H1 (cell line): Measurements from ENCODE around the gene SPOCD1. TPM values are rescaled to one million over a fixed set of nuclear protein-coding genes. Genes with fewer than 3 reads are reported as not detected.

Experiments
- CTCF ChIA-PET: fragments of 300-600 bp; sonication (Branson Sonifier 250); formaldehyde crosslinking; loops from one replicate; lab custom pipeline; 2021; ENCODE audit not compliant: partially characterized antibody; lab: Charles Lee
- POLR2A ChIA-PET: fragments of 300-600 bp; sonication (Branson Sonifier 250); formaldehyde crosslinking; loops from one replicate; lab custom pipeline; 2021; ENCODE audit warnings: inconsistent platforms; ENCODE audit not compliant: partially characterized antibody; lab: Charles Lee
- DNase-seq, 2 experiments: peaks; one replicate each; pipeline versions ENCODE4 v3.0.0 to v3.0.0-alpha.2; 2010 to 2022; ENCODE audit warnings: low spot score in 2 of 2, low read depth in 1 of 2, mixed read lengths in 1 of 2
- FAIRE-seq: peaks from 2 replicates; lab custom pipeline; 2011; peaks lifted over from hg19 to GRCh38; lab: Jason Lieb, UNC
- H2AFZ ChIP-seq: 2 replicates; pipeline ENCODE4 v1.8.1; 2012; ENCODE audit warnings: low read length, inconsistent platforms
- H2AK5ac ChIP-seq: 2 replicates; pipeline ENCODE4 v1.6.1; 2013; ENCODE audit warnings: low read depth, low read length
- H2BK120ac ChIP-seq: replicated peaks from 2 replicates; pipeline ENCODE3; 2013; ENCODE audit warnings: low read depth, low read length, inconsistent platforms
- H2BK12ac ChIP-seq: 2 replicates; pipeline ENCODE4 v1.6.1; 2013; ENCODE audit warnings: low read depth, low read length
- H2BK15ac ChIP-seq: 2 replicates; pipeline ENCODE4 v1.6.1; 2013; ENCODE audit warnings: low read length
- H2BK20ac ChIP-seq: 2 replicates; pipeline ENCODE4 v1.6.1; 2013; ENCODE audit warnings: low read length
- H2BK5ac ChIP-seq: 2 replicates; pipeline ENCODE4 v1.6.1; 2013; ENCODE audit warnings: low read depth, low read length
- H3K14ac ChIP-seq: 2 replicates; pipeline ENCODE4 v1.6.1; 2013; ENCODE audit warnings: inconsistent platforms; ENCODE audit not compliant: insufficient read length
- H3K18ac ChIP-seq: 2 replicates; pipeline ENCODE4 v1.6.1; 2013; ENCODE audit warnings: low read length; ENCODE audit errors: extremely low read depth
- H3K23ac ChIP-seq: 2 replicates; pipeline ENCODE4 v1.6.1; 2013; ENCODE audit warnings: inconsistent platforms; ENCODE audit not compliant: insufficient read length
- H3K23me2 ChIP-seq: 2 replicates; pipeline ENCODE4 v1.6.1; 2013; ENCODE audit warnings: low read depth, low read length
- H3K27ac ChIP-seq: 2 replicates; pipeline ENCODE4 v1.6.1; 2011; ENCODE audit warnings: low read depth, low read length, inconsistent platforms
- H3K27me3 ChIP-seq, 4 experiments: replicated peaks in 1 of 4; 1 replicate in 1 of 4; 2 replicates in 3 of 4; pipeline versions ENCODE4 v1.6.1 to v1.8.1; 2011 to 2013; ENCODE audit warnings: low read length in 3 of 4, mild to moderate bottlenecking in 3 of 4, inconsistent platforms in 2 of 4, mixed read lengths in 2 of 4, moderate library complexity in 1 of 4; ENCODE audit not compliant: control insufficient read depth in 3 of 4, insufficient read depth in 3 of 4; ENCODE audit errors: extremely low read depth in 1 of 4
- H3K36me3 ChIP-seq, 4 experiments: 2 replicates each; pipeline versions ENCODE4 v1.6.1 to v1.8.1; 2011 to 2013; ENCODE audit warnings: mild to moderate bottlenecking in 4 of 4, low read length in 3 of 4, moderate library complexity in 2 of 4, control low read depth in 1 of 4, inconsistent platforms in 1 of 4; ENCODE audit not compliant: insufficient read depth in 4 of 4, control insufficient read depth in 2 of 4
- H3K4ac ChIP-seq: replicated peaks from 2 replicates; pipeline ENCODE3; 2013; ENCODE audit warnings: low read length, low read depth, mixed read lengths, inconsistent platforms; ENCODE audit not compliant: insufficient read length
- H3K4me1 ChIP-seq, 4 experiments: replicated peaks in 1 of 4; 1 replicate in 1 of 4; 2 replicates in 3 of 4; pipeline versions ENCODE4 v1.6.1 to v1.8.1; 2011 to 2013; ENCODE audit warnings: low read length in 3 of 4, inconsistent platforms in 2 of 4, mixed read lengths in 1 of 4; ENCODE audit not compliant: insufficient read depth in 4 of 4, control insufficient read depth in 3 of 4
- H3K4me2 ChIP-seq, 2 experiments: 2 replicates each; pipeline versions ENCODE4 v1.6.1 to v1.8.1; 2011 to 2013; ENCODE audit warnings: low read depth in 2 of 2, low read length in 2 of 2, control low read depth in 1 of 2, inconsistent platforms in 1 of 2, mild to moderate bottlenecking in 1 of 2; ENCODE audit not compliant: insufficient read depth in 1 of 2
- H3K4me3 ChIP-seq, 4 experiments: fragments of 200-600, 300-600 bp in 1 of 4; sonication (generic), shearing (Covaris generic), sonication (Bioruptor Twin) in 1 of 4; 2 replicates each; pipeline versions ENCODE4 v1.5.1 to v1.8.1; 2011 to 2016; ENCODE audit warnings: low read length in 4 of 4, low read depth in 3 of 4, control low read depth in 2 of 4, inconsistent platforms in 2 of 4, mild to moderate bottlenecking in 2 of 4, mixed read lengths in 1 of 4, moderate library complexity in 1 of 4; ENCODE audit not compliant: insufficient read depth in 2 of 4; ENCODE audit errors: extremely low read depth in 1 of 4
- H3K56ac ChIP-seq: replicated peaks from 2 replicates; pipeline ENCODE3; 2013; ENCODE audit warnings: low read depth, mild to moderate bottlenecking, mixed read lengths, low read length, inconsistent platforms; ENCODE audit not compliant: insufficient read length
- H3K79me1 ChIP-seq: 2 replicates; pipeline ENCODE4 v1.6.1; 2013; ENCODE audit warnings: low read depth, low read length, control low read depth
- H3K79me2 ChIP-seq, 2 experiments: 2 replicates each; pipeline versions ENCODE4 v1.6.1 to v1.8.1; 2012 to 2013; ENCODE audit warnings: low read length in 2 of 2, mild to moderate bottlenecking in 2 of 2, inconsistent platforms in 1 of 2; ENCODE audit not compliant: insufficient read depth in 2 of 2, control insufficient read depth in 1 of 2
- H3K9ac ChIP-seq, 4 experiments: replicated peaks in 1 of 4; 1 replicate in 1 of 4; 2 replicates in 3 of 4; pipeline versions ENCODE4 v1.6.1 to v1.8.1; 2011 to 2013; ENCODE audit warnings: low read depth in 3 of 4, low read length in 3 of 4, control low read depth in 2 of 4, mild to moderate bottlenecking in 2 of 4, moderate library complexity in 2 of 4, inconsistent platforms in 1 of 4; ENCODE audit errors: extremely low read depth in 1 of 4
- H3K9me3 ChIP-seq, 2 experiments: 2 replicates each; pipeline versions ENCODE4 v1.6.1 to v1.8.1; 2012 to 2013; ENCODE audit warnings: mild to moderate bottlenecking in 2 of 2, moderate library complexity in 2 of 2, control low read depth in 1 of 2, inconsistent platforms in 1 of 2, low read depth in 1 of 2, low read length in 1 of 2, mixed read lengths in 1 of 2; ENCODE audit not compliant: insufficient read depth in 2 of 2
- H4K20me1 ChIP-seq, 2 experiments: replicated peaks in 1 of 2; 2 replicates each; pipeline versions ENCODE3 to v1.8.1; 2011 to 2013; ENCODE audit warnings: inconsistent platforms in 2 of 2, low read length in 2 of 2, mild to moderate bottlenecking in 1 of 2; ENCODE audit not compliant: insufficient read depth in 2 of 2, control insufficient read depth in 1 of 2
- H4K5ac ChIP-seq: 2 replicates; pipeline ENCODE4 v1.6.1; 2013; ENCODE audit warnings: low read length, low read depth, mixed read lengths, inconsistent platforms; ENCODE audit not compliant: insufficient read length
- H4K8ac ChIP-seq: 2 replicates; pipeline ENCODE4 v1.8.0; 2013; ENCODE audit warnings: mild to moderate bottlenecking, moderate library complexity, low read length, inconsistent platforms; ENCODE audit not compliant: insufficient read depth; ENCODE audit errors: extremely low read depth
- H4K91ac ChIP-seq: replicated peaks from 2 replicates; pipeline ENCODE3; 2013; ENCODE audit warnings: low read length, mixed read lengths, inconsistent platforms; ENCODE audit not compliant: insufficient read length
- CREB1 ChIP-seq: IDR thresholded peaks from 2 replicates; pipeline ENCODE4 v1.6.1; 2012; ENCODE audit warnings: inconsistent platforms
- CTBP2 ChIP-seq: IDR thresholded peaks from 2 replicates; pipeline ENCODE4 v1.7.0; 2011; ENCODE audit warnings: borderline replicate concordance, mild to moderate bottlenecking, moderate library complexity, mixed read lengths, low read length; ENCODE audit not compliant: insufficient read depth, insufficient read length
- HDAC6 ChIP-seq: IDR thresholded peaks from one replicate; pipeline ENCODE4 v1.7.1; 2012; ENCODE audit warnings: low read depth, mild to moderate bottlenecking, inconsistent platforms, low read length, moderate library complexity
- MAFK ChIP-seq: IDR thresholded peaks from 2 replicates; pipeline ENCODE4 v1.6.1; 2012; ENCODE audit warnings: low read depth, mild to moderate bottlenecking, improper control_type of control experiment, low read length
- RFX5 ChIP-seq: IDR thresholded peaks from 2 replicates; pipeline ENCODE4 v1.6.1; 2011; ENCODE audit warnings: low read depth, low read length, improper control_type of control experiment, borderline replicate concordance
- RNF2 ChIP-seq: fragments of 200-900, 300-1000 bp; sonication (generic); IDR thresholded peaks from 2 replicates; pipeline ENCODE4 v1.7.1; 2016; ENCODE audit warnings: borderline replicate concordance, low read depth, mild to moderate bottlenecking, antibody characterized with exemption, low read length; ENCODE audit not compliant: poor library complexity, severe bottlenecking; ENCODE audit errors: missing control alignments
- SP4 ChIP-seq: IDR thresholded peaks from 2 replicates; pipeline ENCODE4 v1.6.1; 2012; ENCODE audit warnings: low read length, inconsistent platforms
- TAF1 ChIP-seq: IDR thresholded peaks from 2 replicates; pipeline ENCODE4 v1.6.1; 2011; ENCODE audit warnings: mild to moderate bottlenecking, low read depth, low read length
- WGBS, 2 experiments: shearing (Covaris generic) in 1 of 2; methylation state at CpG; one replicate each; pipeline versions ENCODE4 v1.1.6 to v1.1.7; 2013 to 2015; ENCODE audit warnings: low lambda C conversion rate in 2 of 2, mixed read lengths in 2 of 2, inconsistent platforms in 1 of 2, low coverage in 1 of 2, missing lambda C conversion rate in 1 of 2; ENCODE audit not compliant: insufficient replicate concordance in 2 of 2, insufficient coverage in 1 of 2, insufficient read length in 1 of 2; ENCODE audit errors: extremely low coverage in 1 of 2, missing lambda C conversion rate in 1 of 2; 5-methylcytosine and 5-hydroxymethylcytosine counted together
- polyA plus RNA-seq, 7 experiments: library from polyadenylated mRNA; depleted of rRNA in 3 of 7; stranded (reverse) in 5 of 7; unstranded in 2 of 7; fragments of >200 nt in 5 of 7; fragments of 200-250 nt in 2 of 7; gene quantifications; 1 replicate in 5 of 7; 2 replicates in 1 of 7; 4 replicates in 1 of 7; pipeline versions ENCODE4 v1.2.1 to v1.2.3, GENCODE V29; 2011 to 2013; ENCODE audit warnings: missing spikeins in 2 of 7, mixed read lengths in 2 of 7
- total RNA-seq: library from RNA; stranded (reverse); fragmentation: NEBNext Ultra II Directional; extraction: Animal tissue kit (Norgen Biotek cat#: 25700); gene quantifications from 2 replicates; pipeline ENCODE4 v1.2.1, GENCODE V29; 2021

The SPOCD1 gene
- total and polyA plus RNA-seq, 2 of the 8 experiments (the other 6 are each of a cell fraction or from before 2014, with no cell fraction given): 1.8 to 2.9 TPM

DNA sequence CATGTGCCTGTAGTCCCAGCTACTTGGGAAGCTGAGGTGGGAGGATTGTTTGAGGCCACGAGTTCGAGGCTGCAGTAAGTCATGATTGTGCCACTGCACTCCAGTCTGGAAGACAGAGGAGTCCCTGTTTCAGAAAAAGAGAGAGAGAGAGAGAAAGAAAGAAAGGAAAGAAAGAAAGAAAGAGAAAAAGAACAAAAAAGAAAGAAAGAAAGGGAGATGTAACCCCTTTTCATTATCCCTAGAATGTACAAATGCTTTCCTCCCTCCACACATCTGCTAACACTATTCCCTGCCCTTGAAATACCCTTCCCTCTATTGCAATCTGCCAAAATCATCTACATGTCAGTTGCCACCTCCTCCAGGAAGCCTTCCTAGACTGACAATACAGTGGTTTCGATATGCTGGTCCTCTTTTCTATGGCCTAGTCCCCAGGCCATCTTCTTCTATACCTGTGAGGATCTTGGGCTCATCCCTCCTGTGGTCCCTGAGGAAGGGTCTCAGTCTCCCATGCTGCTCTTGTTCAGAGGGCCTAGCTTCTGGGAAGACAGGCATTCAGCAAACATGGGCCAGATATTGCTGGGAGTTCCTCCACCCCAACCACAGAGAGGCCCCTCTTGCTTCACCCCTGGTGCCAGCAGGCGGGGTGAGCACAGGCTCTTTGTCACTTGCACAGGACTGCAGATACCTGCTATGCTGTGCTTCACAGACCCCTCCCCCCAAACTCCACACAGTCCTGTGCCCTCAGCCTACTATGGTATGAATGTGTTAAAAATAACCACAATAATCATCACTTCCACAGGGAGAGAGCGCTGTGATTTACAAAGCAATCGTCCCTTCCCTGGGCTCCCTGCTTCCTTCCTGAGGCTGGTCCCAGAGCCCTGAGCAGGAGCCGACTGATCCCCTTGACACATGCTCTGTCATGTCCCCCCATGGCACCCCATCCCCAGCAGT lies 65.8 kb downstream of the SPOCD1 start:
- H3K4me1 ChIP-seq: peaks cover 5 to 24% (median 17%) of the 10 kb centered on the region in 4 experiments
- H3K27ac ChIP-seq: no peak overlapping the region
- H3K9me3 ChIP-seq: no peaks in the 10 kb centered on the region
- POLR2A ChIA-PET: interaction anchor here (0.9 to 1.0 kb wide), 3 partner anchors 8 to 29 kb away, joined by 3 to 4 read pairs (median 3); no protein-coding TSS in a partner anchor
- no peak overlapping the region for H4K91ac ChIP-seq
- TF ChIP-seq CREB1 (no peak), CTBP2 (no peak), MAFK (no peak), HDAC6 (no peak), SP4 (no peak), RFX5 (no peak), RNF2 (no peak), TAF1 (no peak)
- no peak overlapping the region for H4K8ac ChIP-seq
- no peak overlapping the region for H4K5ac ChIP-seq
- DNase-seq: no peak
- H2BK5ac ChIP-seq: no peak overlapping the region; the same call in 1 of the 2 replicates
- no peak overlapping the region for H2BK120ac ChIP-seq
- no peaks in the 10 kb centered on the region for H3K36me3 ChIP-seq
- 0 out of 2 replicates have a peak overlapping the region, but pooled peaks have one; percentile 6 for H3K18ac ChIP-seq
- no peaks in the 10 kb centered on the region for H3K79me2 ChIP-seq
- no peak overlapping the region for H2AK5ac ChIP-seq
- no peak overlapping the region for H3K14ac ChIP-seq
- H3K23me2 ChIP-seq: no peaks in the 10 kb centered on the region
- no peak overlapping the region for H2BK12ac ChIP-seq
- no peaks in the 10 kb centered on the region for H3K27me3 ChIP-seq
- no peak overlapping the region; a peak in 2 of 7 replicates for H3K9ac ChIP-seq
- H3K4me2 ChIP-seq: no peak overlapping the region
- no peak overlapping the region for H3K4me3 ChIP-seq
- CTCF ChIA-PET: interaction anchor here (0.9 to 6.4 kb wide), 14 partner anchors 8 to 86 kb away, joined by 3 to 79 read pairs (median 6); no protein-coding TSS in a partner anchor
- H4K20me1 ChIP-seq: no peaks in the 10 kb centered on the region
- 0 out of 2 replicates have a peak overlapping the region, but pooled peaks have one; percentile 65 for H2BK20ac ChIP-seq
- peak overlapping the region; percentile 12; the same call in 1 of the 2 replicates for H2BK15ac ChIP-seq
- H3K4ac ChIP-seq: no peak overlapping the region
- WGBS, 2 experiments: 97% methylated on average over 7 of the region's 7 CpGs; no CpG with 5 or more reads in 1 of the 2 experiments
- no peak for FAIRE-seq
- H2AFZ ChIP-seq: no peak overlapping the region
- no peak overlapping the region for H3K23ac ChIP-seq
- H3K79me1 ChIP-seq: no peaks in the 10 kb centered on the region
- H3K56ac ChIP-seq: no peak overlapping the region
